ENCODE measurements around the gene BAHCC1. TPM values are rescaled to one million over a fixed set of nuclear protein-coding genes. Genes with fewer than 3 reads are reported as not detected.
A peak's percentile ranks its signal among the peaks of the same experiment; 100 is the strongest.

BAHCC1 gene
- total RNA-seq, 2 donors from 2014 or later: 41.2 to 69.6 TPM

DNA sequence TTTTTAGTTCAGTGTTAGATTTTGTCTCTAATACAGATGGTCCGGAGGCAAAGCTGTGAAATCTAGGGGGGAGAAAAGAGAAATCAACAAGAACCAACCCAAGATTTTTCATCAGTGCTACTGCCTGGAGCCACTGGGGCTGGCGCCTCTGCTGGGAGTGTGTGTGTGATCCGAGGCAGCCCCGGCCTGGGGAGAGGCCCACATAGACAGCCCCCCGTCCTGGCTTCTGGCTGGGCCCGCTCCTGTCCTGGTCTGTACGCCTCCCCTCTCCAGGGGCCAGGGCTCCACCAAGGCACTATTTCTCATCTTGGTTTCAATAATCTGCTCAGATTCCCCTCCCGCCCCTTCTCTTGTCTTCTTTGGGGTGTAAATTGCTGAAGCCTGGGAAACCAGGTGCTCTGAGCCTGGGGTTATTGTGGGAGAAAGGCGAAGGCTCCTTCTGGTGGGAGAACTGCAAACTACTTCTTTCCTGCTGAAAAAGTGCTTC is 7.8 kb downstream of the BAHCC1 start:
- Histone ChIP-seq H3K9me3 (no peaks in the 10 kb centered on the region), H3K4me1 (ENCODE audit: control insufficient read depth in 1 of 2, low read depth in 2 of 2) (peaks cover 42 to 69% of the 10 kb centered on the region in 2 donors), H3K27me3 (replicated peaks; ENCODE audit: insufficient read depth) (no peaks in the 10 kb centered on the region), H3K36me3 (no peaks in the 10 kb centered on the region), H3K27ac (peak overlapping the region; percentile 88 to 98), H3K4me3 (peak overlapping the region; percentile 58)
- no peak for ATAC-seq (ENCODE audit: insufficient number of reproducible peaks, low FRiP score, low read depth)
- no peak for DNase-seq (ENCODE audit: low spot score)
- TF ChIP-seq, protein P1, sequence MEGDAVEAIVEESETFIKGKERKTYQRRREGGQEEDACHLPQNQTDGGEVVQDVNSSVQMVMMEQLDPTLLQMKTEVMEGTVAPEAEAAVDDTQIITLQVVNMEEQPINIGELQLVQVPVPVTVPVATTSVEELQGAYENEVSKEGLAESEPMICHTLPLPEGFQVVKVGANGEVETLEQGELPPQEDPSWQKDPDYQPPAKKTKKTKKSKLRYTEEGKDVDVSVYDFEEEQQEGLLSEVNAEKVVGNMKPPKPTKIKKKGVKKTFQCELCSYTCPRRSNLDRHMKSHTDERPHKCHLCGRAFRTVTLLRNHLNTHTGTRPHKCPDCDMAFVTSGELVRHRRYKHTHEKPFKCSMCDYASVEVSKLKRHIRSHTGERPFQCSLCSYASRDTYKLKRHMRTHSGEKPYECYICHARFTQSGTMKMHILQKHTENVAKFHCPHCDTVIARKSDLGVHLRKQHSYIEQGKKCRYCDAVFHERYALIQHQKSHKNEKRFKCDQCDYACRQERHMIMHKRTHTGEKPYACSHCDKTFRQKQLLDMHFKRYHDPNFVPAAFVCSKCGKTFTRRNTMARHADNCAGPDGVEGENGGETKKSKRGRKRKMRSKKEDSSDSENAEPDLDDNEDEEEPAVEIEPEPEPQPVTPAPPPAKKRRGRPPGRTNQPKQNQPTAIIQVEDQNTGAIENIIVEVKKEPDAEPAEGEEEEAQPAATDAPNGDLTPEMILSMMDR (IDR thresholded peaks at IDR 0.05): peak; percentile 28

- Histone ChIP-seq H3K4me1 (ENCODE audit: control insufficient read depth in 1 of 2, low read depth in 2 of 2) (peaks cover 42 to 69% of the 10 kb centered on the region in 2 donors), H3K27ac (peak overlapping the region; percentile 88 to 98), H3K36me3 (no peaks in the 10 kb centered on the region), H3K9me3 (no peaks in the 10 kb centered on the region), H3K27me3 (replicated peaks; ENCODE audit: insufficient read depth) (no peaks in the 10 kb centered on the region), H3K4me3 (peak overlapping the region; percentile 58)
- DNase-seq (ENCODE audit: low spot score) (no peak), ATAC-seq (ENCODE audit: insufficient number of reproducible peaks, low FRiP score, low read depth) (peak; percentile 34)
- TF ChIP-seq, protein P1 (IDR thresholded peaks at IDR 0.05): no peak
Observed at GRCh38 chr17:81403671-81404534, 8.6 kb downstream of the BAHCC1 start.

DNA sequence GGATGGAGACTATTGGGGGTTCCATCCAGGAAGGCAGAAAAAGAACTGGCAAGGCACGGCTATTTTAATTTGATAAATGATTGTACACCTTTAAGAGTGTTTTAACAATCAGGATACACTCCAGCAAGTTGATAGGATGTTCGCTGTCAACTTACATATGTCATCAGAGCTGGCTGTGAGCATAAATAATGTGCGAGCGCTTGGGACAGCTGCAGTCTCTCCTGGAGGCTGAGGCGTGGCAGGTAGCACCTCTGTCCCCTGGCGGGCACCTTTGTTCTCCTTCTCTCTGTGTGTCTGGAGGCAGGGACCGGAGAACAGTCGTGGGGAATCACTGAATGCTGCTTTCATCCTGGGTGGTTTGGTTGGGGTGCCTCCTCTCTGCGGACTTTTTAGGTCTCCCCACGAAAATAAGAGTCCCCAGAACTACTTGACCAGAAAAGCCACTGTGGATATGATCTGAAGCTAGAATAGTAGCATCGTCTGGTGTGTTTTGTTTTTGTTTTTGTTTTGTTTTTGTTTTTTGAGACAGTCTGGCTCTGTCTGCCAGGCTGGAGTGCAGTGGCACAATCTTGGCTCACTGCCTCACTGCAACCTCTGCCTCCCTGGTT is 9.4 kb downstream of the BAHCC1 start:
- Histone ChIP-seq H3K4me3 (peak overlapping the region; percentile 58), H3K4me1 (ENCODE audit: control insufficient read depth in 1 of 2, low read depth in 2 of 2) (peaks cover 42 to 69% of the 10 kb centered on the region in 2 donors), H3K27me3 (replicated peaks; ENCODE audit: insufficient read depth) (no peaks in the 10 kb centered on the region), H3K9me3 (no peaks in the 10 kb centered on the region), H3K27ac (peak overlapping the region; percentile 88 to 98), H3K36me3 (no peaks in the 10 kb centered on the region)
- ATAC-seq (ENCODE audit: insufficient number of reproducible peaks, low FRiP score, low read depth): no peak
- no peak for DNase-seq (ENCODE audit: low spot score)
- TF ChIP-seq, protein P1 (IDR thresholded peaks at IDR 0.05): no peak

DNA sequence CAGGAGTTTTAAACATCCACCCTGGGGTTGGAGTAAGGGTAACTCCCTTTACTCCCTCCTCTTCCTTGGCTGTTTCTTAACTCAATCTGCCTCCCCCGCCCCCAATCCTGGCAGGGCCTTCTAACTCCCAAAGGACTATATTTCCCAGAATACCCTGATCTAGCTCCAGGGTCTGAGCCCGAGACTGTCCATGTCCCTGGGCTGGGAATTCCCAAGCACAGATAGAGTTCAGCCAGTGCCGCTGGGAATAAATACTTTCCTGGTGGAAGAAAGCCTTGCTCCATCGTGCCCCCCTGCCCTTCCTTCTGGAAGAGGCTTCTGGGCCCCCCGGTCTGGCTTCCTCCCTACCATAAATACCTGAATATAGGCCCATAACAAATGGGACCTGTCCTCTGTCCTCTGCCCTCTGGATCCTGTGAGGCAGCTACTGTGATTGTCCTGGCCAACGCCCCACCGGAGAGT is 10.2 kb downstream of the BAHCC1 start:
- H3K27ac ChIP-seq: peak overlapping the region; percentile 88 to 98
- ATAC-seq (ENCODE audit: insufficient number of reproducible peaks, low FRiP score, low read depth): peak; percentile 52
- TF ChIP-seq, protein P1 (IDR thresholded peaks at IDR 0.05): no peak
- H3K4me3 ChIP-seq: peak overlapping the region; percentile 58
- peak; percentile 73 for DNase-seq (ENCODE audit: low spot score)
- H3K4me1 ChIP-seq (ENCODE audit: control insufficient read depth in 1 of 2, low read depth in 2 of 2): peaks cover 42 to 68% of the 10 kb centered on the region in 2 donors
- H3K36me3 ChIP-seq: no peaks in the 10 kb centered on the region
- no peaks in the 10 kb centered on the region for H3K9me3 ChIP-seq
- H3K27me3 ChIP-seq (replicated peaks; ENCODE audit: insufficient read depth): no peaks in the 10 kb centered on the region
